Activated naive CD8-positive, alpha-beta T cell treated with anti-CD3 and anti-CD28 coated beads, Interleukin-2, amount 10 ng/mL, durations not matched to agents 7 days and 5 days (primary cell): ENCODE data around the gene UNC5CL. TPM values are rescaled to one million over a fixed set of nuclear protein-coding genes. Genes with fewer than 3 reads are reported as not detected.

Experiments used
- ATAC-seq: fragments of 150-1000 bp; cut with Tn5 transposase; one replicate; pipeline ENCODE4 v1.10.0; 2021; ENCODE audit warnings: low read depth, moderate library complexity
- POLR2A ChIA-PET: fragments of 350-600 bp; sonication (Branson Sonifier 250); formaldehyde crosslinking; loops from one replicate; lab custom pipeline; 2021; ENCODE audit warnings: antibody characterized with exemption; lab: Charles Lee
- DNase-seq: peaks from one replicate; pipeline ENCODE4 v3.0.0; 2021
- H3K27ac Mint-ChIP-seq: one replicate; pipeline ENCODE4 v1.8.0; 2022; ENCODE audit warnings: mild to moderate bottlenecking, mixed read lengths
- H3K27me3 Mint-ChIP-seq: one replicate; pipeline ENCODE4 v1.8.0; 2022; ENCODE audit warnings: mild to moderate bottlenecking, moderate library complexity, mixed read lengths
- H3K36me3 Mint-ChIP-seq: one replicate; pipeline ENCODE4 v1.8.0; 2021; ENCODE audit warnings: mild to moderate bottlenecking, mixed read lengths
- H3K4me1 Mint-ChIP-seq: one replicate; pipeline ENCODE4 v1.8.0; 2021; ENCODE audit warnings: mixed read lengths
- H3K4me3 Mint-ChIP-seq: one replicate; pipeline ENCODE4 v1.8.0; 2022; ENCODE audit warnings: mild to moderate bottlenecking, moderate library complexity, mixed read lengths
- H3K9me3 Mint-ChIP-seq: one replicate; pipeline ENCODE4 v1.8.0; 2021; ENCODE audit warnings: mixed read lengths
- total RNA-seq, 2 experiments: library from RNA; stranded (reverse); gene quantifications; one replicate each; pipeline ENCODE4 v1.2.3, GENCODE V29; 2021

The UNC5CL gene
- total RNA-seq = 1 to 10 TPM; 3.0 to 4.2 TPM

GRCh38 chr6:41039060-41039998, at the start of gene UNC5CL:
TSS of gene UNC5CL (minus strand) at chr6:41039221. CDS start at chr6:41035074, 4,147 bp downstream.
- Mint-ChIP-seq H3K27ac (no peak within 1 kb of the TSS), H3K27me3 (no peaks in the 10 kb centered on the region), H3K9me3 (no peaks in the 10 kb centered on the region), H3K4me1 (peaks cover 11% of the 10 kb centered on the region), H3K36me3 (no peaks in the 10 kb centered on the region), H3K4me3 (no peak within 1 kb of the TSS)
- ATAC-seq (peak; percentile 77), DNase-seq (peak; percentile 65)
- POLR2A ChIA-PET = no interaction called here

GRCh38 chr6:41088451-41088850, 49.4 kb upstream of the UNC5CL start:
- H3K36me3 Mint-ChIP-seq = peaks cover 41% of the 10 kb centered on the region

GRCh38 chr6:41085182-41085581, 46.2 kb upstream of the UNC5CL start:
- DNase-seq = no peak
- no peak for ATAC-seq
- H3K27ac Mint-ChIP-seq = no peak overlapping the region

More at GRCh38 chr6:41088451-41088850, 49.4 kb upstream of the UNC5CL start:
- POLR2A ChIA-PET = no interaction called here
- Mint-ChIP-seq H3K27me3 (no peaks in the 10 kb centered on the region), H3K27ac (no peak overlapping the region), H3K4me3 (no peak overlapping the region), H3K9me3 (no peaks in the 10 kb centered on the region), H3K4me1 (peaks cover 14% of the 10 kb centered on the region)
- DNase-seq = no peak
- ATAC-seq = no peak

GRCh38 chr6:41083072-41083471, 44.1 kb upstream of the UNC5CL start:
- Mint-ChIP-seq H3K36me3 (peaks cover 56% of the 10 kb centered on the region), H3K27ac (no peak overlapping the region), H3K4me1 (peaks cover 39% of the 10 kb centered on the region), H3K4me3 (no peak overlapping the region), H3K27me3 (no peaks in the 10 kb centered on the region), H3K9me3 (no peaks in the 10 kb centered on the region)
- no peak for ATAC-seq
- POLR2A ChIA-PET = no interaction called here
- DNase-seq = no peak

More at GRCh38 chr6:41085182-41085581, 46.2 kb upstream of the UNC5CL start:
- Mint-ChIP-seq H3K4me1 (peaks cover 30% of the 10 kb centered on the region), H3K27me3 (no peaks in the 10 kb centered on the region), H3K9me3 (no peaks in the 10 kb centered on the region), H3K36me3 (peaks cover 54% of the 10 kb centered on the region), H3K4me3 (no peak overlapping the region)
- POLR2A ChIA-PET = interaction anchor here (0.7 kb wide), 1 partner anchor 111 kb away, joined by 3 read pairs; no protein-coding TSS in a partner anchor

GRCh38 chr6:41080621-41081020, 41.6 kb upstream of the UNC5CL start:
- Mint-ChIP-seq H3K36me3 (peaks cover 50% of the 10 kb centered on the region), H3K4me3 (peak overlapping the region; percentile 87), H3K4me1 (peaks cover 45% of the 10 kb centered on the region), H3K9me3 (no peaks in the 10 kb centered on the region), H3K27ac (peak overlapping the region; percentile 95), H3K27me3 (no peaks in the 10 kb centered on the region)
- POLR2A ChIA-PET = interaction anchor here (0.6 to 2.2 kb wide), 5 partner anchors 9 to 120 kb away, joined by 3 to 5 read pairs (median 4); partner anchors contain the start of gene TREML2
- ATAC-seq (peak; percentile 99), DNase-seq (peak; percentile 43)

- Mint-ChIP-seq H3K4me3 (no peak overlapping the region), H3K27ac (no peak overlapping the region), H3K9me3 (no peaks in the 10 kb centered on the region), H3K27me3 (no peaks in the 10 kb centered on the region), H3K4me1 (peaks cover 55% of the 10 kb centered on the region), H3K36me3 (peaks cover 41% of the 10 kb centered on the region)
- POLR2A ChIA-PET = interaction anchor here (2.2 kb wide), 1 partner anchor 11 kb away, joined by 5 read pairs; no protein-coding TSS in a partner anchor
- DNase-seq (no peak), ATAC-seq (no peak)
Observed at GRCh38 chr6:41079080-41079479, 40.1 kb upstream of the UNC5CL start.

GRCh38 chr6:41078101-41078500, 39.1 kb upstream of the UNC5CL start:
- no peak for ATAC-seq
- Mint-ChIP-seq H3K4me1 (peaks cover 49% of the 10 kb centered on the region), H3K27ac (no peak overlapping the region), H3K36me3 (peaks cover 33% of the 10 kb centered on the region), H3K27me3 (no peaks in the 10 kb centered on the region), H3K9me3 (no peaks in the 10 kb centered on the region), H3K4me3 (no peak overlapping the region)
- POLR2A ChIA-PET = no interaction called here
- DNase-seq = no peak

- Mint-ChIP-seq H3K27me3 (no peaks in the 10 kb centered on the region), H3K4me3 (no peak overlapping the region), H3K4me1 (peaks cover 46% of the 10 kb centered on the region), H3K27ac (no peak overlapping the region), H3K9me3 (no peaks in the 10 kb centered on the region), H3K36me3 (peaks cover 28% of the 10 kb centered on the region)
- no peak for ATAC-seq
- no peak for DNase-seq
- POLR2A ChIA-PET = no interaction called here
Observed at GRCh38 chr6:41077536-41077935, 38.5 kb upstream of the UNC5CL start.

- Mint-ChIP-seq H3K4me1 (peaks cover 46% of the 10 kb centered on the region), H3K36me3 (peaks cover 26% of the 10 kb centered on the region), H3K4me3 (peak overlapping the region; percentile 97), H3K9me3 (no peaks in the 10 kb centered on the region), H3K27me3 (no peaks in the 10 kb centered on the region), H3K27ac (peak overlapping the region; percentile 6)
- ATAC-seq (no peak), DNase-seq (no peak)
- POLR2A ChIA-PET = interaction anchor here (1.3 to 1.7 kb wide), 3 partner anchors 124 to 258 kb away, joined by 3 to 5 read pairs (median 3); no protein-coding TSS in a partner anchor
Observed at GRCh38 chr6:41075651-41076626, 36.9 kb upstream of the UNC5CL start.

GRCh38 chr6:41074692-41075436, 35.8 kb upstream of the UNC5CL start:
- Mint-ChIP-seq H3K4me3 (peak overlapping the region; percentile 97), H3K4me1 (peaks cover 42% of the 10 kb centered on the region)
- POLR2A ChIA-PET = interaction anchor here (1.0 to 1.7 kb wide), 3 partner anchors 23 to 259 kb away, joined by 3 to 5 read pairs (median 5); no protein-coding TSS in a partner anchor

GRCh38 chr6:41073968-41074691, 35.1 kb upstream of the UNC5CL start:
- peak overlapping the region; percentile 98 for H3K27ac Mint-ChIP-seq
- no peaks in the 10 kb centered on the region for H3K9me3 Mint-ChIP-seq
- peak overlapping the region; percentile 97 for H3K4me3 Mint-ChIP-seq
- H3K36me3 Mint-ChIP-seq = peaks cover 23% of the 10 kb centered on the region
- no peak for ATAC-seq
- H3K4me1 Mint-ChIP-seq = peaks cover 47% of the 10 kb centered on the region
- H3K27me3 Mint-ChIP-seq = no peaks in the 10 kb centered on the region
- DNase-seq = no peak
- POLR2A ChIA-PET = interaction anchor here (1.0 to 2.3 kb wide), 4 partner anchors 22 to 260 kb away, joined by 3 to 10 read pairs (median 5); no protein-coding TSS in a partner anchor

More at GRCh38 chr6:41074692-41075436, 35.8 kb upstream of the UNC5CL start:
- ATAC-seq = no peak
- H3K27me3 Mint-ChIP-seq = no peaks in the 10 kb centered on the region
- no peak for DNase-seq
- H3K27ac Mint-ChIP-seq = peak overlapping the region; percentile 98
- H3K9me3 Mint-ChIP-seq = no peaks in the 10 kb centered on the region
- H3K36me3 Mint-ChIP-seq = peaks cover 22% of the 10 kb centered on the region
